SU-DHL-6 (cell line): ENCODE data around the gene LHFPL3.

Experiments used
- CTCF ChIP-seq: fragments of 200-600 bp; sonication (generic); IDR thresholded peaks from one replicate; pipeline ENCODE4 v1.5.1; 2017; ENCODE audit warnings: antibody characterized with exemption, mild to moderate bottlenecking, low read length, moderate library complexity; ENCODE audit not compliant: insufficient read depth, poor library complexity, severe bottlenecking
- EZH2phosphoT487 ChIP-seq: fragments of 200-600 bp; sonication (generic), shearing (Covaris generic); conservative IDR thresholded peaks from 2 replicates; pipeline ENCODE4 v1.6.1; 2018; ENCODE audit warnings: mild to moderate bottlenecking, antibody characterized with exemption, low read length, moderate library complexity, mixed read lengths

- TF ChIP-seq CTCF (no peak), EZH2phosphoT487 (no peak)
Observed at GRCh38 chr7:104883248-104883717, 554.9 kb downstream of the LHFPL3 start.
